Upper lobe of left lung (tissue), 4 donors: ENCODE measurements around the gene ARHGEF1.

Experiments used
- CTCF ChIP-seq, 6 experiments: fragments of 450-650 bp in 4 of 6; fragments of 200-600 bp in 2 of 6; sonication (generic) in 2 of 6; IDR thresholded peaks; one replicate each; pipeline ENCODE4 v1.5.1; 2016 to 2019; ENCODE audit warnings: antibody characterized with exemption in 6 of 6
- POLR2A ChIP-seq, 4 donors: fragments of 450-650 bp; IDR thresholded peaks; one replicate each; pipeline ENCODE4 v1.5.1; 2016 to 2017; ENCODE audit warnings: antibody characterized with exemption in 4 of 4, mild to moderate bottlenecking in 2 of 4

GRCh38 chr19:41889896-41890295, 6.9 kb downstream of the ARHGEF1 start:
- TF ChIP-seq CTCF (IDR thresholded peaks at IDR 0.05) (no peak), POLR2A (IDR thresholded peaks at IDR 0.05) (no peak)
